Stimulated activated CD8-positive, alpha-beta memory T cell treated with anti-CD3 and anti-CD28 coated beads, Interleukin-12 subunit alpha, Interleukin-12 subunit beta, amount 100 ng/mL, for 4 hours (primary cell): ENCODE data around the gene NDEL1.

Experiments
- DNase-seq: peaks from one replicate; pipeline ENCODE4 v3.0.0-alpha.2; 2020; ENCODE audit warnings: low read depth

The NDEL1 gene

DNA sequence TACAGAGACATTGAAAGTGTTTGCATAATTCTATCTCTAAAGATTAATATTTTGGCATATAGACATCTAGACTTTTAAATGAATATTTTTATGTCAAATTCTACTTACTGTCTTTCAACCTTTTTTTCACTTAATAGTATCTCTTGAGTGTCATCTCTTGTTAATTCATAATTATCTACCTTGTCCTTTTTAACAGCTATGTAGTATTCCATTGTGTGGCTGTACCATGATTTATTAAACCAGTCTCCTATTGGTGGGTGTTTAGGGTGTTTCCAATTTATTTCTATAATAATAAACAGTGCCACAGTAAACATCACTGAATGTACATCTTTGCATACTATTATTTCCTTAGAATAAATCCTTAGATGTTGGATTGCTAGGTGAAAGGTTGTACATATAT lies 21.7 kb upstream of the NDEL1 start:
- DNase-seq, result no peak

DNA sequence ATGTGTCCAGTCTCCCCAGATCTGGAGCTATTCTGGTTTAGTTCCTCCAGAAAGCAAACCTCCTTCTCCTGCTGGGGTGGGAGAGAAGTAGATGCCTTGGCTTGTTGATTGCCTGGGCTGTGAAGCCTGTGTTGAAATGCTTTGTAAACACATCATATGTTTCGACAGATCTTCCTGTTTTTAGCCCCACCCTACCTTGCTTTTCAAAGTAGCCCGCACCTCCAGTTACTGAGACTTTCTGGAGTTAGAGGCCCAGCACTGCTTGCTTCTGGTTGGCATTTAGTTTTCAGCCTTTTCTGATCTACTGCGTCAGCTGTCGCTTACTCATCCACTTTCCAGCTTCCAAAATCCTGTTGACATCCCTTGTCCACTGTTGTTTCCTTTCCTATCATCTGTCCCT lies 17.9 kb upstream of the NDEL1 start:
- DNase-seq, result no peak

DNA sequence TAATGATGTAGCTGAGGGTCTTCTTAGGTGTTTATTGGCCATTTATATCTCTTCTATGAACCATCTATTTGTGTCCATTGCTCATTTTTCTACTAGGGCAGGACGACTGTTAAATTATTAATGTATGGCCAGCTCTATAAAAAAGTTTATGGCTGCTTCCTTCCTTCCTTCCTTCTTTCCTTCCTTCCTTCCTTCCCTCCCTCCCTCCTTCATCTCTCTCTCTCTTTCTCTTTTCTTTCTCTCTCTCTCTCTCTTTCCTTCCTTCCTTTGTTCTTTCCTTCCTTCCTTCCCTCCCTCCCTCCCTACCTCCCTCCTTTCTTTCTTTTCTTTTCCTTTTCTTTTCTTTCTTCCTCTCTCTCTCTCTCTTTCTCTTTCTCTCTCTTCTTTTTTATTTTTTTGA lies 17.2 kb upstream of the NDEL1 start:
- DNase-seq, result no peak

DNA sequence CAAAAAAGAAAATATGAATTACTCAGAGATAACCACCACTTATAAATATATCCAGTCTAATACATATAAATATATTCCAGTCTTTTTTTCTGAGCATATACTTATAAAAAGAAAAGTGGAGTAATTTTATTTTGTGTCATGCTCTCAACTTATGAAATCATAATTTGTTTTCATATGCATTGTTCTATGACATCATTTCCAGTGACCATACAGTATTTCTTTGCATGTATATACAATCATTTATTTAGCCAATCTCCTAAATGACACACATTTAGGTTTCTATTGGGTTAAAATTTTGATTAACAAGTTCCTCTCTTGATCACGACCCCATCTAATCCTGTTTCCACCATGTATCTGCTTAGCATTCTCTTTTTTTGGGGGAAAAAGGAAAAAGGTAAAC lies 16.4 kb upstream of the NDEL1 start:
- no peak for DNase-seq

- no peak for DNase-seq
Observed at GRCh38 chr17:8420041-8420934, 15.4 kb upstream of the NDEL1 start.

DNA sequence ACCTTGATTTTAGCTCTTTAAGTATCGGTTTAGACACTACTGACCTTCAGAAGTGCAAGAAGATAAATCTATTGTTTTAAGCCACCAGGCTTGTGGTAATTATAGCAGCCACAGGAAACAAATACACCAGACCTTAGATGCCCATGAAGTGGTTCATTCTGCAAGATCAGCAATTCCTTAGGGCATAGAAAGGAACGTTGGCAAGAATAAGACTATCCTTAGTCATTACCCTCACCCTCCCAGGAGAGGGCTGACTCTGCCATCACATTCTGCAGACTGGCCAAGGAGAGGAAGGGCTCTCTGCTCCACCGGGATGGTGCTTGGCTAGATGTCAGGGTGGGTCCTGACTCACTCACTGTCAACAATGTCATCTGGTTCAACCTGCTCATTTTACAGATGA lies 14.1 kb upstream of the NDEL1 start:
- DNase-seq, result no peak

GRCh38 chr17:8426094-8426720 lies 9.5 kb upstream of the NDEL1 start:
- no peak for DNase-seq

DNA sequence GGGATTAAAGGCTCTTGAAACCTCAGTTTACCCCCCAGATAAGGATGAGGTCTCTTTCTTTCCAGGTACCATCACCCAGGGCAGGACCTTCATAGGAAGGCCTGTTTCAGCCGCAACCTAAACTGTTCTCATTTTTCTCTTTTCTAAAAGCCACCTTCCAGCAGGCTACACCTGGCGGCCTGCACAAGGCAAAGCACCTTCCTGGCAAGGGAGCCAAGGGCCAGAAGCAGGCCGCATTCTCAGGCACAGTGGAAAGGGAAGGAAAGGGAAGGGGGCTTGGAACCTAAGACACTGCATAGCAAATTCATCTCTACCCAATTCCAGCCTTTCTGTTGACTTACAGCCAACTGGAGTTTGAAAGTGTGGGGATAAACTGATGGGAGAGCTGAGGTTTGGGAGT lies 8.9 kb upstream of the NDEL1 start:
- DNase-seq, result no peak

DNA sequence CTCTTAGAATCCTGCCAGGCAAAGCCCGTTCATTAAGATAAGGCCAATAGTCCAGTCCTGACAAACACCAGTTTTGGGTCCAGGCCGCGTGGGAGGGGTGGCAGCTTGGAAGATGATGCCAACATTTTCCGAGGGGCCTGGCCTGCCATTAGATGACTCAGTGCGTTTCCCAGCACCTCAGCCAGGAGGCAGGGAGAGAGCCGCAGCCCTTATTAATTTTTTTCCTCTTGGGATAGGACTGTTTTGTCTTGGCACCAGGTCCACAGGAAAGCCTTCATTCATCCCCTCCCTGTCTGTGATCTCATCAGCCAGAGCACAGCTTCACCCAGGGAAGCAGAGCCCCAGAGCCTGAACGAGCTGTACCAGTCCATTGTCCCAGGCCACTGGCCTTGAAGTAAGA lies 4.7 kb upstream of the NDEL1 start:
- DNase-seq, result no peak

DNA sequence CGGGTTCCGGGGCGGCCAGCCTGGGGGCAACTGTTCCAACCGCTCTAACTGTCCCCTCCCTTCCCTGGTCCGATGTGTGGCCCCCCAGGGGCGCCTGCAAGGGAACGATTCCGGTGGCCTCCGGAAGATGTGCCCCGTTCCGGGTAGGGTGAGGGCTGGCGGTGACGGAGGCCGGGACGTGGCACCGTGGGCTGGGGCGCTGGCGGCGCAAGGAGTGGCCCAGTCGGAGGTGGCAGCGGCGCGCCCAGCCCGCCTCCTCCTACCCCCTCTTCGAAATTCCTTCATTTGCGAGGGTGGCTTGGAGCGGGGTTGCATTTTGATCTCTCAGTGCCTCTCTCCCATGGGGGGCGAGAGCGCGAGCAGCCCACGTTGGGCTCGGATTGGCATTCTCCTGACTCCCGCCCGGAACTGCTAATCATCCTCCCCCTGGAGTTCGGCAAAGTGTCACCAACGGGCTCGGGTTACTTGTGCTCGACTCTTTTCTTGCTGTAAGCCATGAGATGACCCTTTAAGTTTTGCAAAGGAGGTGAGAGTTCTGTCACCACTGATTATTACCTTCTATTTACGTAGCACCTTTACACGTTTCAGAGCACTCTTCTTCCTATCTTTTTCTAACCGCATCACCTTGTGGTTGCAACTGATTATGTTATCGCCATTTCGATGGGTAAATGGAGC lies 622 bp downstream of the NDEL1 start:
- DNase-seq, result peak; percentile 43

GRCh38 chr17:8436844-8437171 lies 1.1 kb downstream of the NDEL1 start:
- DNase-seq, result no peak

GRCh38 chr17:8438441-8438840 lies 2.8 kb downstream of the NDEL1 start:
- DNase-seq, result no peak

- DNase-seq, result no peak
Observed at GRCh38 chr17:8439681-8440080, 4.0 kb downstream of the NDEL1 start.

GRCh38 chr17:8441690-8442089 lies 6.0 kb downstream of the NDEL1 start:
- DNase-seq, result no peak

GRCh38 chr17:8442310-8442709 lies 6.6 kb downstream of the NDEL1 start:
- no peak for DNase-seq

DNA sequence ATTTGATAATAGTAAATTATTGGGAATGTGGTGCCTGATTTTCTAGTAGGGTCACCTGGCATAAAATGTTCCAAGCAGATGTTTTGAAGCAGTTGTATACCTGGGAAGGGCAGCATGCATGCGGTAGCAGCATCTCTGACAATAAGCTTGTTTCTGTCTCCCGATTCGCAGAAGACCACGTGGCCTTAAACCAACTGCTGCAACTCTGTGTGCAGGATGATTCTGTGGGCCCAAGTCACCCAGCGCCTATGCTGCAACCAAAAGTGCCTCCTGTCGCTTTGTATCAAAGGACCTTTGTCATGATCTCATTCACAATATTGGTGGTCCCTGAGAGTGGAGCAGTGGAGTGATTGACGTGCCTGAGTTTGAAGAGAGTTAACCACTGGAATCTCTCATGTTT lies 8.1 kb downstream of the NDEL1 start:
- no peak for DNase-seq

- DNase-seq, result no peak
Observed at GRCh38 chr17:8444494-8444893, 8.8 kb downstream of the NDEL1 start.

- no peak for DNase-seq
Observed at GRCh38 chr17:8445536-8445935, 9.9 kb downstream of the NDEL1 start.

DNA sequence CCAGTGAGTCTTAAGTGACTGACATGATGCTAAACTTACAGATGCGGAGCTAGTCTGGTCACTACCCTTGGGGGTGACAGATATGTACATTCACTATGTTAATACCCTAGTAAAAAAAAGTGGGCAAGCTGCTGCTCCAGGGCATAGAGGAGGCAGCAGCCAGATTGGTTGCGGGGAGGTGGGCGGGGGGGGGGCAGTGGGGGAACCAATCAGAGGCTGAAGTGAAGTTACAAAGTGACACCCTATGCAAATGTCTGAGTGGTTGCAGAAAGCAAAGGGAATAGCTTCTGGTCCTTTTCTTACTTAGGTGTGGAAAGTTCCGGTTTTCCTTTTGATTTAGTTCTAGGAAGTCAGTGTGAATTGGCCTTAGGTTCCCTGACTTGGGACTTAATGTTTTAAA lies 12.1 kb downstream of the NDEL1 start:
- no peak for DNase-seq

GRCh38 chr17:8448310-8448709 lies 12.6 kb downstream of the NDEL1 start:
- DNase-seq, result no peak

DNA sequence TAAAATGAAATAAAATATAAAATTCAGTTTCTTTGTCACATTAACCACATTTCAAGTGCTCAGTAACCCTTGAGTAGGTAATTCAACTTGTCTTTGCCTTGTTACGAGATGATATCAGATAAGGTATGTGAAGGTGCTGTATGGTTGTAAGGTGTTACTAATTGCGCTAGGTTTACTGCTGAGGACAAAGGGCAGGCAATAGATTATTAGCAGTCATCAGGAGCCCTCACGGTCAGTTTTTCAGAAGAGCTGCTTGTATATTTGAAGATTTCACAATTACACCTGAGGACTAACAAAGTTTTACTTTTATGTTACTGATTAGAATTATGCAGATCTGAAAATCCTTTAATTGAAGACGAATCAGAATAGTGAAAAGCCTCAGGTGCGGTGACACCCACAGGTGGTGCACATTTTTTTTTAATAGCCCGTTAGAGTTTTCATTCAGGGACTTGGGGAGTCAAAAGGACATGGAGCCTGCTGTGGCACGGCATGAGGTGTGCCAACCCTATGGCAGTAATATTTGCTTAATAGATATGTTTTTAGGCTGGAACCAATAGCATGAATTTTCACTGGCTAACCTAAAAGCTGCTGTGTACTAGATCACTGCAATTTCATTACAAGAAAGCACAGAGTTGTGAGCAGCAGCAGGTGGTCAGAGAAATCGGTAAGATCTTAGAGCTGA lies 16.4 kb downstream of the NDEL1 start:
- DNase-seq, result no peak

GRCh38 chr17:8453326-8453725 lies 17.6 kb downstream of the NDEL1 start:
- no peak for DNase-seq
